ENCODE data around the gene VPS4B. TPM values are rescaled to one million over a fixed set of nuclear protein-coding genes. Genes with fewer than 3 reads are reported as not detected.

VPS4B gene
- total RNA-seq, 6 donors from 2014 or later = 24.1 to 63.7 (median 37.9) TPM

DNA sequence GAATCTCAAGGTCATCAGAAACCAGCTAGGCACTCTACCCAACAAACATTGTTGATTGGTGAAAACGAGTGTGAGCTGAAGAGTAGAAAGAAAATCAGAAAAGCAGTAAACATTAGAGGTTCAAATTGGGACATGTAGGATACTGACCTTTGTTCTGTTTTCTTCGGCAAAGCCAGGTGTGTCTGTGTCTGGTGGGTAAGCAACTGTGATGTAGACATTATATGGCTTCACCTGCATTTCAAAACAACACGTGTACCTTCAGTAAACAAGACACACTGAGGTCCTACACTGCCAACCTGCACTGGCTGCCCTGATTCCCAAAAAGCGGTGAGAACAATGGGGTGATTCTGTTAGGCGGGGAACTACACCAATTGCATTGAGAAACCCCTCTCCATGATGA, 78.0 kb downstream of the VPS4B start:
- ATAC-seq (ENCODE audit: low FRiP score in 2 of 2) (no peak), DNase-seq (no peak)
- TF ChIP-seq POLR2A (IDR thresholded peaks at IDR 0.05) (no peak), CTCF (IDR thresholded peaks at IDR 0.05) (no peak), EP300 (IDR thresholded peaks at IDR 0.05) (no peak), POLR2AphosphoS5 (IDR thresholded peaks at IDR 0.05) (no peak)
- 88 to 91% methylated on average over 5 of the region's 5 CpGs for WGBS, 2 donors
- peaks cover 0 to 5% (median 0%) of the 10 kb centered on the region in 4 donors for H3K4me1 ChIP-seq
- peaks cover 15 to 95% (median 54%) of the 10 kb centered on the region in 4 donors for H3K36me3 ChIP-seq
- no peaks in the 10 kb centered on the region for H3K27me3 ChIP-seq
- no peak overlapping the region for H3K4me3 ChIP-seq
- H3K27ac ChIP-seq = no peak overlapping the region
- no peaks in the 10 kb centered on the region for H3K9me3 ChIP-seq

DNA sequence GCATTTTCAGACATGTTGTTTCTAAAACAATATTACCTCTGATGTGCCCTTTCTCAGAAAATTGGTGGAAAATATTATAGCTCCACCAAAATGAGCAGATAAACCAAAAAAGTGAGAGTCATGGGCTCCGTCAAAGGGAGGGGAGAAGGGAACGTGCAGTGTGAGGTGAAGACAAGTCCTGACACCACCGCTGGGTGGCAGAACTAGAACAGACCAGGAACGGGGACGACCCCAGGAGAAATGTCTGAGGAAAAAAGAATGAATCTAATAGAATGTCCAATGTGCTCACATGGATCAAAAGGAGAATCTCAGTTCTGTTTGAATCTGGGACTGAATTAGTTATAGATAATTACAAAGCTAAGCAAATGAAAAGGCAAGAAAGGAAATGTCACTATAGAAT, 80.1 kb downstream of the VPS4B start:
- H3K27ac ChIP-seq = no peak overlapping the region
- no peak for DNase-seq
- 63 to 67% methylated on average over 5 of the region's 5 CpGs for WGBS, 2 donors
- peak in 1 of 2 donors; percentile 56 for ATAC-seq (ENCODE audit: low FRiP score in 2 of 2)
- peaks cover 0 to 5% (median 0%) of the 10 kb centered on the region in 4 donors for H3K4me1 ChIP-seq
- no peak overlapping the region for H3K4me3 ChIP-seq
- H3K9me3 ChIP-seq = no peaks in the 10 kb centered on the region
- H3K36me3 ChIP-seq = peaks cover 8 to 94% (median 43%) of the 10 kb centered on the region in 4 donors
- H3K27me3 ChIP-seq = no peaks in the 10 kb centered on the region
- no peak for TF ChIP-seq POLR2AphosphoS5 (IDR thresholded peaks at IDR 0.05)
- TF ChIP-seq POLR2A (IDR thresholded peaks at IDR 0.05) = no peak
- TF ChIP-seq CTCF (IDR thresholded peaks at IDR 0.05) = peak in 1 of 6 experiments; percentile 17

GRCh38 chr18:63339920-63340484, 82.3 kb downstream of the VPS4B start:
- Histone ChIP-seq H3K4me1 (peaks cover 0 to 5% (median 0%) of the 10 kb centered on the region in 4 donors), H3K27ac (no peak overlapping the region), H3K27me3 (no peaks in the 10 kb centered on the region), H3K4me3 (no peak overlapping the region), H3K36me3 (peaks cover 5 to 91% (median 37%) of the 10 kb centered on the region in 4 donors), H3K9me3 (no peaks in the 10 kb centered on the region)
- ATAC-seq (ENCODE audit: low FRiP score in 2 of 2) (no peak), DNase-seq (no peak)
- WGBS, 2 donors = 34 to 56% methylated on average over 4 of the region's 4 CpGs
- TF ChIP-seq EP300 (IDR thresholded peaks at IDR 0.05) (no peak), CTCF (IDR thresholded peaks at IDR 0.05) (peak in 2 of 6 experiments; percentile 18 to 36)

Other genes with a start within 250 kb of the VPS4B start
- gene BCL2, start 102.7 kb downstream of the VPS4B start, total RNA-seq = 10 to 100 TPM in 4 of 6 donors, 1 to 10 TPM in 2; 5.9 to 19.9 (median 11.4) TPM
- gene KDSR, start 55.3 kb downstream of the VPS4B start, total RNA-seq = 10 to 100 TPM; 26.2 to 68.8 (median 45.2) TPM
- gene SERPINB5, start 54.5 kb upstream of the VPS4B start, total RNA-seq = under 1 TPM in 2 of 6 donors, not detected in 4; 0.61 to 0.98 TPM
- not detected for gene SERPINB12, start 119.9 kb upstream of the VPS4B start, total RNA-seq
- 1 to 10 TPM in 1 of 6 donors, not detected in 5; 3.9 TPM for gene SERPINB13, start 164.9 kb upstream of the VPS4B start, total RNA-seq
- 1 to 10 TPM in 1 of 6 donors, not detected in 5; 2.6 TPM for gene SERPINB4, start 221.8 kb upstream of the VPS4B start, total RNA-seq
- 10 to 100 TPM in 1 of 6 donors, under 1 TPM in 1, not detected in 4; 0.30 to 63.6 TPM for gene SERPINB3, start 239.4 kb upstream of the VPS4B start, total RNA-seq